Measurements from ENCODE around the gene ADCY1.

ADCY1 gene

GRCh38 chr7:45569290-45569685 is 4.9 kb upstream of the ADCY1 start:
- ATAC-seq (ENCODE audit: low read depth), result no peak
- H3K4me3 Mint-ChIP-seq, result no peak overlapping the region

GRCh38 chr7:45570797-45571196 is 3.4 kb upstream of the ADCY1 start:
- H3K27ac Mint-ChIP-seq, result no peak overlapping the region
- no peaks in the 10 kb centered on the region for H3K4me1 Mint-ChIP-seq
- no peaks in the 10 kb centered on the region for H3K9me3 Mint-ChIP-seq
- ATAC-seq (ENCODE audit: low read depth) (no peak), DNase-seq (ENCODE audit: low spot score in 2 of 2) (no peak)
- H3K27me3 Mint-ChIP-seq, result peaks cover 9% of the 10 kb centered on the region
- no peak overlapping the region for H3K4me3 Mint-ChIP-seq
- H3K36me3 Mint-ChIP-seq, result no peaks in the 10 kb centered on the region

More at GRCh38 chr7:45569290-45569685, 4.9 kb upstream of the ADCY1 start:
- Mint-ChIP-seq H3K9me3 (no peaks in the 10 kb centered on the region), H3K27ac (no peak overlapping the region), H3K27me3 (peaks cover 9% of the 10 kb centered on the region), H3K36me3 (no peaks in the 10 kb centered on the region), H3K4me1 (no peaks in the 10 kb centered on the region)
- no peak for DNase-seq (ENCODE audit: low spot score in 2 of 2)

GRCh38 chr7:45573204-45573603 is 964 bp upstream of the ADCY1 start:
- H3K4me1 Mint-ChIP-seq, result no peaks in the 10 kb centered on the region
- peaks cover 14% of the 10 kb centered on the region for H3K27me3 Mint-ChIP-seq
- ATAC-seq (ENCODE audit: low read depth), result no peak
- no peaks in the 10 kb centered on the region for H3K9me3 Mint-ChIP-seq
- no peaks in the 10 kb centered on the region for H3K36me3 Mint-ChIP-seq
- no peak overlapping the region for H3K27ac Mint-ChIP-seq
- no peak for DNase-seq (ENCODE audit: low spot score in 2 of 2)
- peak overlapping the region; percentile 28 for H3K4me3 Mint-ChIP-seq

- ATAC-seq (ENCODE audit: low read depth) (no peak), DNase-seq (ENCODE audit: low spot score in 2 of 2) (no peak)
- Mint-ChIP-seq H3K27me3 (peaks cover 14% of the 10 kb centered on the region), H3K4me1 (no peaks in the 10 kb centered on the region), H3K27ac (no peak overlapping the region), H3K4me3 (no peak overlapping the region), H3K9me3 (no peaks in the 10 kb centered on the region), H3K36me3 (no peaks in the 10 kb centered on the region)
Measured at GRCh38 chr7:45574416-45574668, 174 bp downstream of the ADCY1 start.

- Mint-ChIP-seq H3K27ac (no peak overlapping the region), H3K4me1 (no peaks in the 10 kb centered on the region), H3K36me3 (no peaks in the 10 kb centered on the region), H3K27me3 (peaks cover 14% of the 10 kb centered on the region), H3K4me3 (peak overlapping the region; percentile 27), H3K9me3 (no peaks in the 10 kb centered on the region)
- ATAC-seq (ENCODE audit: low read depth) (no peak), DNase-seq (ENCODE audit: low spot score in 2 of 2) (no peak)
Measured at GRCh38 chr7:45574669-45575500, 717 bp downstream of the ADCY1 start.

- ATAC-seq (ENCODE audit: low read depth) (no peak), DNase-seq (ENCODE audit: low spot score in 2 of 2) (no peak)
- H3K27me3 Mint-ChIP-seq, result peaks cover 8% of the 10 kb centered on the region
- peak overlapping the region; percentile 11 for H3K4me3 Mint-ChIP-seq
- H3K36me3 Mint-ChIP-seq, result no peaks in the 10 kb centered on the region
- H3K9me3 Mint-ChIP-seq, result no peaks in the 10 kb centered on the region
- H3K27ac Mint-ChIP-seq, result no peak overlapping the region
- no peaks in the 10 kb centered on the region for H3K4me1 Mint-ChIP-seq
Measured at GRCh38 chr7:45575501-45576248, 1.5 kb downstream of the ADCY1 start.

- Mint-ChIP-seq H3K36me3 (no peaks in the 10 kb centered on the region), H3K4me1 (no peaks in the 10 kb centered on the region), H3K27me3 (peaks cover 8% of the 10 kb centered on the region), H3K27ac (no peak overlapping the region), H3K9me3 (no peaks in the 10 kb centered on the region), H3K4me3 (no peak overlapping the region)
- no peak for ATAC-seq (ENCODE audit: low read depth)
- no peak for DNase-seq (ENCODE audit: low spot score in 2 of 2)
Measured at GRCh38 chr7:45576249-45576929, 2.2 kb downstream of the ADCY1 start.

GRCh38 chr7:45578022-45578421 is 3.9 kb downstream of the ADCY1 start:
- H3K36me3 Mint-ChIP-seq, result no peaks in the 10 kb centered on the region
- H3K9me3 Mint-ChIP-seq, result no peaks in the 10 kb centered on the region
- H3K4me1 Mint-ChIP-seq, result no peaks in the 10 kb centered on the region
- H3K4me3 Mint-ChIP-seq, result no peak overlapping the region
- DNase-seq (ENCODE audit: low spot score in 2 of 2) (no peak), ATAC-seq (ENCODE audit: low read depth) (no peak)
- no peak overlapping the region for H3K27ac Mint-ChIP-seq
- H3K27me3 Mint-ChIP-seq, result peaks cover 8% of the 10 kb centered on the region

- no peak for DNase-seq (ENCODE audit: low spot score in 2 of 2)
Measured at GRCh38 chr7:45578467-45578866, 4.3 kb downstream of the ADCY1 start.

GRCh38 chr7:45579391-45579801 is 5.2 kb downstream of the ADCY1 start:
- ATAC-seq (ENCODE audit: low read depth) (no peak), DNase-seq (ENCODE audit: low spot score in 2 of 2) (no peak)
- Mint-ChIP-seq H3K9me3 (no peaks in the 10 kb centered on the region), H3K4me1 (no peaks in the 10 kb centered on the region), H3K27me3 (peaks cover 8% of the 10 kb centered on the region), H3K27ac (no peak overlapping the region), H3K4me3 (no peak overlapping the region), H3K36me3 (no peaks in the 10 kb centered on the region)

More at GRCh38 chr7:45578467-45578866, 4.3 kb downstream of the ADCY1 start:
- Mint-ChIP-seq H3K4me3 (no peak overlapping the region), H3K27ac (no peak overlapping the region), H3K4me1 (no peaks in the 10 kb centered on the region), H3K9me3 (no peaks in the 10 kb centered on the region), H3K27me3 (peaks cover 8% of the 10 kb centered on the region), H3K36me3 (no peaks in the 10 kb centered on the region)
- ATAC-seq (ENCODE audit: low read depth), result no peak

GRCh38 chr7:45580053-45580872 is 6.1 kb downstream of the ADCY1 start:
- DNase-seq (ENCODE audit: low spot score in 2 of 2) (no peak), ATAC-seq (ENCODE audit: low read depth) (no peak)
- Mint-ChIP-seq H3K4me1 (no peaks in the 10 kb centered on the region), H3K9me3 (no peaks in the 10 kb centered on the region), H3K36me3 (no peaks in the 10 kb centered on the region), H3K27me3 (peaks cover 8% of the 10 kb centered on the region), H3K27ac (no peak overlapping the region), H3K4me3 (no peak overlapping the region)

GRCh38 chr7:45581271-45581780 is 7.2 kb downstream of the ADCY1 start:
- ATAC-seq (ENCODE audit: low read depth), result no peak
- no peaks in the 10 kb centered on the region for H3K36me3 Mint-ChIP-seq

GRCh38 chr7:45582136-45582749 is 8.1 kb downstream of the ADCY1 start:
- H3K9me3 Mint-ChIP-seq, result no peaks in the 10 kb centered on the region
- no peaks in the 10 kb centered on the region for H3K36me3 Mint-ChIP-seq
- ATAC-seq (ENCODE audit: low read depth), result no peak
- H3K4me3 Mint-ChIP-seq, result no peak overlapping the region
- no peak overlapping the region for H3K27ac Mint-ChIP-seq
- DNase-seq (ENCODE audit: low spot score in 2 of 2), result no peak
- H3K27me3 Mint-ChIP-seq, result peaks cover 3% of the 10 kb centered on the region
- H3K4me1 Mint-ChIP-seq, result no peaks in the 10 kb centered on the region

More at GRCh38 chr7:45581271-45581780, 7.2 kb downstream of the ADCY1 start:
- Mint-ChIP-seq H3K4me3 (no peak overlapping the region), H3K27me3 (peaks cover 3% of the 10 kb centered on the region), H3K9me3 (no peaks in the 10 kb centered on the region), H3K4me1 (no peaks in the 10 kb centered on the region), H3K27ac (no peak overlapping the region)
- DNase-seq (ENCODE audit: low spot score in 2 of 2), result no peak

All from memory B cell (primary cell).